SK-N-SH treated with all-trans-retinoic acid at 6 μM for 48 hours (cell line): ENCODE results near the gene PBX4.

Experiments
- ATAC-seq: fragments of 200-7000 bp; cut with Tn5 transposase; 3 replicates; pipeline ENCODE4 v1.9.1; 2020; ENCODE audit warnings: mild to moderate bottlenecking, moderate library complexity
- BACH2 ChIP-seq: fragments of 250-450 bp; sonication (Bioruptor Pico); IDR thresholded peaks from 2 replicates; pipeline ENCODE4 v1.9.0; 2021; ENCODE audit warnings: mild to moderate bottlenecking, borderline replicate concordance
- CSDC2 ChIP-seq: fragments of 250-450 bp; sonication (Bioruptor Pico); IDR thresholded peaks from 2 replicates; pipeline ENCODE4 v1.5.0; 2020; ENCODE audit warnings: mild to moderate bottlenecking, moderate library complexity
- GLIS3 ChIP-seq: fragments of 250-450 bp; sonication (Bioruptor Pico); IDR thresholded peaks from 2 replicates; pipeline ENCODE4 v1.5.0; 2020; ENCODE audit warnings: mild to moderate bottlenecking, moderate library complexity
- ISL1 ChIP-seq: fragments of 250-450 bp; sonication (Bioruptor Pico); IDR thresholded peaks from 2 replicates; pipeline ENCODE4 v2.1.2; 2022; ENCODE audit warnings: mild to moderate bottlenecking, moderate library complexity
- OSR1 ChIP-seq: fragments of 250-450 bp; sonication (Bioruptor Pico); IDR thresholded peaks from 2 replicates; pipeline ENCODE4 v1.8.0; 2022; ENCODE audit warnings: moderate library complexity, mild to moderate bottlenecking, inconsistent platforms
- RARB ChIP-seq: fragments of 250-450 bp; sonication (Bioruptor Pico); IDR thresholded peaks from 2 replicates; pipeline ENCODE4 v1.8.0; 2021; ENCODE audit warnings: mild to moderate bottlenecking, moderate library complexity
- TCF4 ChIP-seq: fragments of 250-450 bp; sonication (Bioruptor Pico); IDR thresholded peaks from 2 replicates; pipeline ENCODE4 v1.8.0; 2021; ENCODE audit warnings: mild to moderate bottlenecking, moderate library complexity, borderline replicate concordance
- ZC3H10 ChIP-seq: fragments of 250-450 bp; sonication (Bioruptor Pico); IDR thresholded peaks from 2 replicates; pipeline ENCODE4 v1.5.1; 2021; ENCODE audit warnings: mild to moderate bottlenecking, moderate library complexity
- ZFP3 ChIP-seq: fragments of 250-450 bp; sonication (Bioruptor Pico); IDR thresholded peaks from 2 replicates; pipeline ENCODE4 v1.5.0; 2020; ENCODE audit warnings: mild to moderate bottlenecking, moderate library complexity
- ZFP30 ChIP-seq: fragments of 450-650 bp; formaldehyde crosslinking; IDR thresholded peaks from 2 replicates; pipeline ENCODE4 v1.5.0; 2022; ENCODE audit warnings: mild to moderate bottlenecking, moderate library complexity
- ZNF565 ChIP-seq: fragments of 450-650 bp; formaldehyde crosslinking; conservative IDR thresholded peaks from 2 replicates; pipeline ENCODE4 v1.5.0; 2020; ENCODE audit warnings: low read depth, mild to moderate bottlenecking, moderate library complexity
- ZNF8 ChIP-seq: fragments of 450-650 bp; formaldehyde crosslinking; IDR thresholded peaks from 2 replicates; pipeline ENCODE4 v1.5.0; 2020; ENCODE audit warnings: mild to moderate bottlenecking, moderate library complexity
- TF ChIP-seq, protein P1 (sequence below): fragments of 250-450 bp; sonication (Bioruptor Pico); IDR thresholded peaks from 2 replicates; pipeline ENCODE4 v1.5.1; 2020; ENCODE audit warnings: low read depth, mild to moderate bottlenecking, moderate library complexity
- TF ChIP-seq, protein P2 (sequence below): fragments of 250-450 bp; sonication (Bioruptor Pico); IDR thresholded peaks from 2 replicates; pipeline ENCODE4 v1.8.0; 2021; ENCODE audit warnings: low read depth, mild to moderate bottlenecking, moderate library complexity, borderline replicate concordance
- TF ChIP-seq, protein P3 (sequence below): fragments of 250-450 bp; sonication (Bioruptor Pico); IDR thresholded peaks from 2 replicates; pipeline ENCODE4 v1.8.0; 2020; ENCODE audit warnings: mild to moderate bottlenecking, moderate library complexity, borderline replicate concordance
- TF ChIP-seq, protein P4 (sequence below): fragments of 250-450 bp; sonication (Bioruptor Pico); IDR thresholded peaks from 2 replicates; pipeline ENCODE4 v1.5.1; 2021; ENCODE audit warnings: mild to moderate bottlenecking, moderate library complexity
- TF ChIP-seq, protein P5 (sequence below): fragments of 250-450 bp; sonication (Bioruptor Pico); IDR thresholded peaks from 2 replicates; pipeline ENCODE4 v1.5.0; 2020; ENCODE audit warnings: mild to moderate bottlenecking, moderate library complexity

PBX4 gene

DNA sequence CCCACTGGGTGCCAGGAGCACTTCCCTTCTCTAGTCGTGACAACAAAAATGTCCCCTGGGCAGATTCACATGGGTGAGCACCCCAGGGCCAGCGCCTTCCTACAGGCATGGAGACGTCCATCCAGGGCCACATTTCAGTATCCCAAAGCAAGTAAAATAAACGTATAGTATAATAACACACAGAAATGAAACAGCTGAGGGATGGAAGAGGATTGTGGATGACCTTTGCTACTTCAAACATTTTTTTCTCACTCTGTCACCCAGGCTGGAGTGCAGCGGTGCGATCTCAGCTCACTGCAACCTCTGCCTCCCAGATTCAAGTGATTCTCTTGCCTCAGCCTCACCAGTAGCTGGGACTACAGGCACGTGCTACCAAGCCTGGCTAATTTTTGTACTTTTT lies 52.2 kb downstream of the PBX4 start (continued):
- TF ChIP-seq, protein P1, sequence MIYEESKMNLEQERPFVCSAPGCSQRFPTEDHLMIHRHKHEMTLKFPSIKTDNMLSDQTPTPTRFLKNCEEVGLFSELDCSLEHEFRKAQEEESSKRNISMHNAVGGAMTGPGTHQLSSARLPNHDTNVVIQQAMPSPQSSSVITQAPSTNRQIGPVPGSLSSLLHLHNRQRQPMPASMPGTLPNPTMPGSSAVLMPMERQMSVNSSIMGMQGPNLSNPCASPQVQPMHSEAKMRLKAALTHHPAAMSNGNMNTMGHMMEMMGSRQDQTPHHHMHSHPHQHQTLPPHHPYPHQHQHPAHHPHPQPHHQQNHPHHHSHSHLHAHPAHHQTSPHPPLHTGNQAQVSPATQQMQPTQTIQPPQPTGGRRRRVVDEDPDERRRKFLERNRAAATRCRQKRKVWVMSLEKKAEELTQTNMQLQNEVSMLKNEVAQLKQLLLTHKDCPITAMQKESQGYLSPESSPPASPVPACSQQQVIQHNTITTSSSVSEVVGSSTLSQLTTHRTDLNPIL (CRISPR knock-in tag) = no peak
- no peak for TF ChIP-seq OSR1 (CRISPR knock-in tag)

DNA sequence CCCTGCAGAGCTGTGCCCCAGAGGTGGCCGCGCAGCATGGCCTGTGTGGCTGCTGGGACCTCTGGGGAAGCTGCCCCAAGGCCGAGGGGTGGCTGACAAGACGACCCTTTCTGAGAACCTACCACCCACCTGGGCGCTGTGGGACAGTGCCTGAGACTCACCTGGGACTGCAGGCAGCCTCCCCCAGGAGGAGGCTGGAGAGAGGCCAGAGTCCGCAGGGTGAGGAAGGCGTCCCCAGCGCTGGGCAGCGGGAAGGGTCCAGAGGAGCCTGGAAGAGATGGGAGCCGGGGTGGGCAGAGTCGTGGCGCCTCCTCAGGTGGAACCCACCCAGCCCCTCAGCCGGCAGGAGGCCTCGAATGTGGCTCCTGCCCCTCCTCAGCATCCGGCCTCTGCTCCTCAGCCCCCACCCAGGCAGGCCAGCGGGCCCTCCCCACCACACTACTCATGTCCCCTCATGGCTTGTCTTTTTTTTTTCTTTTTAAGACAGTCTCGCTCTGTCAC lies 55.1 kb downstream of the PBX4 start:
- no peak for TF ChIP-seq CSDC2 (CRISPR knock-in tag)
- TF ChIP-seq ZFP3 = no peak
- TF ChIP-seq GLIS3 (CRISPR knock-in tag) = no peak
- no peak for TF ChIP-seq TCF4 (CRISPR knock-in tag)
- TF ChIP-seq, protein P2, sequence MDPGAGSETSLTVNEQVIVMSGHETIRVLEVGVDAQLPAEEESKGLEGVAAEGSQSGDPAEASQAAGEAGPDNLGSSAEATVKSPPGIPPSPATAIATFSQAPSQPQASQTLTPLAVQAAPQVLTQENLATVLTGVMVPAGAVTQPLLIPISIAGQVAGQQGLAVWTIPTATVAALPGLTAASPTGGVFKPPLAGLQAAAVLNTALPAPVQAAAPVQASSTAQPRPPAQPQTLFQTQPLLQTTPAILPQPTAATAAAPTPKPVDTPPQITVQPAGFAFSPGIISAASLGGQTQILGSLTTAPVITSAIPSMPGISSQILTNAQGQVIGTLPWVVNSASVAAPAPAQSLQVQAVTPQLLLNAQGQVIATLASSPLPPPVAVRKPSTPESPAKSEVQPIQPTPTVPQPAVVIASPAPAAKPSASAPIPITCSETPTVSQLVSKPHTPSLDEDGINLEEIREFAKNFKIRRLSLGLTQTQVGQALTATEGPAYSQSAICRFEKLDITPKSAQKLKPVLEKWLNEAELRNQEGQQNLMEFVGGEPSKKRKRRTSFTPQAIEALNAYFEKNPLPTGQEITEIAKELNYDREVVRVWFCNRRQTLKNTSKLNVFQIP (CRISPR knock-in tag) = no peak
- TF ChIP-seq ZFP30 (CRISPR knock-in tag) = no peak
- no peak for TF ChIP-seq ISL1
- TF ChIP-seq, protein P3, sequence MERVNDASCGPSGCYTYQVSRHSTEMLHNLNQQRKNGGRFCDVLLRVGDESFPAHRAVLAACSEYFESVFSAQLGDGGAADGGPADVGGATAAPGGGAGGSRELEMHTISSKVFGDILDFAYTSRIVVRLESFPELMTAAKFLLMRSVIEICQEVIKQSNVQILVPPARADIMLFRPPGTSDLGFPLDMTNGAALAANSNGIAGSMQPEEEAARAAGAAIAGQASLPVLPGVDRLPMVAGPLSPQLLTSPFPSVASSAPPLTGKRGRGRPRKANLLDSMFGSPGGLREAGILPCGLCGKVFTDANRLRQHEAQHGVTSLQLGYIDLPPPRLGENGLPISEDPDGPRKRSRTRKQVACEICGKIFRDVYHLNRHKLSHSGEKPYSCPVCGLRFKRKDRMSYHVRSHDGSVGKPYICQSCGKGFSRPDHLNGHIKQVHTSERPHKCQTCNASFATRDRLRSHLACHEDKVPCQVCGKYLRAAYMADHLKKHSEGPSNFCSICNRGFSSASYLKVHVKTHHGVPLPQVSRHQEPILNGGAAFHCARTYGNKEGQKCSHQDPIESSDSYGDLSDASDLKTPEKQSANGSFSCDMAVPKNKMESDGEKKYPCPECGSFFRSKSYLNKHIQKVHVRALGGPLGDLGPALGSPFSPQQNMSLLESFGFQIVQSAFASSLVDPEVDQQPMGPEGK (CRISPR knock-in tag) = no peak
- no peak for TF ChIP-seq ZNF8 (CRISPR knock-in tag)
- TF ChIP-seq, protein P4, sequence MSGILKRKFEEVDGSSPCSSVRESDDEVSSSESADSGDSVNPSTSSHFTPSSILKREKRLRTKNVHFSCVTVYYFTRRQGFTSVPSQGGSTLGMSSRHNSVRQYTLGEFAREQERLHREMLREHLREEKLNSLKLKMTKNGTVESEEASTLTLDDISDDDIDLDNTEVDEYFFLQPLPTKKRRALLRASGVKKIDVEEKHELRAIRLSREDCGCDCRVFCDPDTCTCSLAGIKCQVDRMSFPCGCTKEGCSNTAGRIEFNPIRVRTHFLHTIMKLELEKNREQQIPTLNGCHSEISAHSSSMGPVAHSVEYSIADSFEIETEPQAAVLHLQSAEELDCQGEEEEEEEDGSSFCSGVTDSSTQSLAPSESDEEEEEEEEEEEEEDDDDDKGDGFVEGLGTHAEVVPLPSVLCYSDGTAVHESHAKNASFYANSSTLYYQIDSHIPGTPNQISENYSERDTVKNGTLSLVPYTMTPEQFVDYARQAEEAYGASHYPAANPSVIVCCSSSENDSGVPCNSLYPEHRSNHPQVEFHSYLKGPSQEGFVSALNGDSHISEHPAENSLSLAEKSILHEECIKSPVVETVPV (CRISPR knock-in tag) = no peak
- no peak for TF ChIP-seq ZNF565
- no peak for TF ChIP-seq RARB (CRISPR knock-in tag)
- TF ChIP-seq OSR1 (CRISPR knock-in tag) = no peak
- no peak for ATAC-seq

DNA sequence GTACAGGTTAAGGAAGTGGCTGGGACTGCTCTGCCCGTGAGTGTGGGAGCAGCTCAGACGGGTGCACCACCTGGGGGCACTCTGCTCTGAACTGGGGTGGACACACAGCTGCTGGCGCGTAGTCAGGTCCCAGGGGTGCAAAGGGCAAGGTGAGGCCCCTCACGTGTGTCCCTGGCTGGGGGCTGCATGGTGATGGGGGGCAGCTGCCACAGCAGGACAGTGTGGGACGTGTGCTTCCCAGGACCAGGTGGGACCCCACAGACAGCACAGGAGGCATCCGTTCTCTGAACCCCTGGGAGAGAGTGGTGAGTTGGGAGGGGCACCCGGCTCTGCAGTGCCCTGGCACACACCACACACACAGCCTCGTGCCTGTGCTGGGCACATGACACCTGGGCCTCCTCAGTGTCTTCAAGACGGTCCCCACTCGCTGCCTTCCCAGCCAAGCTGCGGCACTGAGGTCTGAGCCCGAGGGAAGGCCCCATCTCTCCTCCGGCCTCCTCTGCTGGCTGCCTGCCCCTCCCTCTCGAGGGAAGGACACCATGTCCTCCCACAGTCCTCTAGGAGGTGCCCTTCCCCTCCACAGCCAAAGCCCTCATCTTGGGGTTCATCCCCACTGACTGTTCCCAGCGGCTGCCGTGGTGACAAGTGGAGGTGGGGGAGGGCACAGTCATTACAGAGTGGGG lies 55.7 kb downstream of the PBX4 start:
- TF ChIP-seq ISL1 (no peak), ZC3H10 (CRISPR knock-in tag) (no peak), BACH2 (CRISPR knock-in tag) (no peak), ZNF8 (CRISPR knock-in tag) (no peak)
- TF ChIP-seq, protein P3 (CRISPR knock-in tag) = no peak
- TF ChIP-seq, protein P5, sequence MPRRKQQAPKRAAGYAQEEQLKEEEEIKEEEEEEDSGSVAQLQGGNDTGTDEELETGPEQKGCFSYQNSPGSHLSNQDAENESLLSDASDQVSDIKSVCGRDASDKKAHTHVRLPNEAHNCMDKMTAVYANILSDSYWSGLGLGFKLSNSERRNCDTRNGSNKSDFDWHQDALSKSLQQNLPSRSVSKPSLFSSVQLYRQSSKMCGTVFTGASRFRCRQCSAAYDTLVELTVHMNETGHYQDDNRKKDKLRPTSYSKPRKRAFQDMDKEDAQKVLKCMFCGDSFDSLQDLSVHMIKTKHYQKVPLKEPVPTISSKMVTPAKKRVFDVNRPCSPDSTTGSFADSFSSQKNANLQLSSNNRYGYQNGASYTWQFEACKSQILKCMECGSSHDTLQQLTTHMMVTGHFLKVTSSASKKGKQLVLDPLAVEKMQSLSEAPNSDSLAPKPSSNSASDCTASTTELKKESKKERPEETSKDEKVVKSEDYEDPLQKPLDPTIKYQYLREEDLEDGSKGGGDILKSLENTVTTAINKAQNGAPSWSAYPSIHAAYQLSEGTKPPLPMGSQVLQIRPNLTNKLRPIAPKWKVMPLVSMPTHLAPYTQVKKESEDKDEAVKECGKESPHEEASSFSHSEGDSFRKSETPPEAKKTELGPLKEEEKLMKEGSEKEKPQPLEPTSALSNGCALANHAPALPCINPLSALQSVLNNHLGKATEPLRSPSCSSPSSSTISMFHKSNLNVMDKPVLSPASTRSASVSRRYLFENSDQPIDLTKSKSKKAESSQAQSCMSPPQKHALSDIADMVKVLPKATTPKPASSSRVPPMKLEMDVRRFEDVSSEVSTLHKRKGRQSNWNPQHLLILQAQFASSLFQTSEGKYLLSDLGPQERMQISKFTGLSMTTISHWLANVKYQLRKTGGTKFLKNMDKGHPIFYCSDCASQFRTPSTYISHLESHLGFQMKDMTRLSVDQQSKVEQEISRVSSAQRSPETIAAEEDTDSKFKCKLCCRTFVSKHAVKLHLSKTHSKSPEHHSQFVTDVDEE = no peak
- ATAC-seq = peak; percentile 43; the same call in 2 of the 3 replicates
